ENCODE measurements around the gene SENP1.

The SENP1 gene

GRCh38 chr12:48080285-48080684 is 25.6 kb downstream of the SENP1 start:
- H3K27me3 ChIP-seq (ENCODE audit: control insufficient read depth, insufficient read depth, low read length), result no peaks in the 10 kb centered on the region
- no peak overlapping the region for H3K9ac ChIP-seq (ENCODE audit: low read length)
- no peak overlapping the region for H3K27ac ChIP-seq (ENCODE audit: low read depth, low read length)
- peaks cover 37% of the 10 kb centered on the region for H3K36me3 ChIP-seq (ENCODE audit: control insufficient read depth, insufficient read depth, low read length)
- H3K4me1 ChIP-seq (ENCODE audit: control insufficient read depth, insufficient read depth, low read length), result no peaks in the 10 kb centered on the region
- H3K9me3 ChIP-seq (ENCODE audit: control insufficient read depth, insufficient read depth, low read depth, low read length), result no peaks in the 10 kb centered on the region
- no peak overlapping the region for H3K4me3 ChIP-seq (ENCODE audit: low read depth, low read length)

- H3K4me1 ChIP-seq (ENCODE audit: control insufficient read depth, insufficient read depth, low read length), result no peaks in the 10 kb centered on the region
- no peak overlapping the region for H3K4me3 ChIP-seq (ENCODE audit: low read depth, low read length)
- peaks cover 40% of the 10 kb centered on the region for H3K36me3 ChIP-seq (ENCODE audit: control insufficient read depth, insufficient read depth, low read length)
- no peaks in the 10 kb centered on the region for H3K27me3 ChIP-seq (ENCODE audit: control insufficient read depth, insufficient read depth, low read length)
- H3K9me3 ChIP-seq (ENCODE audit: control insufficient read depth, insufficient read depth, low read depth, low read length), result no peaks in the 10 kb centered on the region
- H3K9ac ChIP-seq (ENCODE audit: low read length), result no peak overlapping the region
- no peak overlapping the region for H3K27ac ChIP-seq (ENCODE audit: low read depth, low read length)
Observed at GRCh38 chr12:48078901-48079300, 27.0 kb downstream of the SENP1 start.

GRCh38 chr12:48077111-48077510 is 28.8 kb downstream of the SENP1 start:
- Histone ChIP-seq H3K27ac (ENCODE audit: low read depth, low read length) (no peak overlapping the region), H3K36me3 (ENCODE audit: control insufficient read depth, insufficient read depth, low read length) (peaks cover 42% of the 10 kb centered on the region), H3K27me3 (ENCODE audit: control insufficient read depth, insufficient read depth, low read length) (no peaks in the 10 kb centered on the region), H3K4me3 (ENCODE audit: low read depth, low read length) (no peak overlapping the region), H3K9me3 (ENCODE audit: control insufficient read depth, insufficient read depth, low read depth, low read length) (no peaks in the 10 kb centered on the region), H3K4me1 (ENCODE audit: control insufficient read depth, insufficient read depth, low read length) (no peaks in the 10 kb centered on the region), H3K9ac (ENCODE audit: low read length) (no peak overlapping the region)

- H3K9ac ChIP-seq (ENCODE audit: low read length), result no peak overlapping the region
- H3K27ac ChIP-seq (ENCODE audit: low read depth, low read length), result no peak overlapping the region
- no peaks in the 10 kb centered on the region for H3K4me1 ChIP-seq (ENCODE audit: control insufficient read depth, insufficient read depth, low read length)
- no peaks in the 10 kb centered on the region for H3K27me3 ChIP-seq (ENCODE audit: control insufficient read depth, insufficient read depth, low read length)
- H3K9me3 ChIP-seq (ENCODE audit: control insufficient read depth, insufficient read depth, low read depth, low read length), result no peaks in the 10 kb centered on the region
- peaks cover 45% of the 10 kb centered on the region for H3K36me3 ChIP-seq (ENCODE audit: control insufficient read depth, insufficient read depth, low read length)
- no peak overlapping the region for H3K4me3 ChIP-seq (ENCODE audit: low read depth, low read length)
Observed at GRCh38 chr12:48075832-48076231, 30.0 kb downstream of the SENP1 start.

DNA sequence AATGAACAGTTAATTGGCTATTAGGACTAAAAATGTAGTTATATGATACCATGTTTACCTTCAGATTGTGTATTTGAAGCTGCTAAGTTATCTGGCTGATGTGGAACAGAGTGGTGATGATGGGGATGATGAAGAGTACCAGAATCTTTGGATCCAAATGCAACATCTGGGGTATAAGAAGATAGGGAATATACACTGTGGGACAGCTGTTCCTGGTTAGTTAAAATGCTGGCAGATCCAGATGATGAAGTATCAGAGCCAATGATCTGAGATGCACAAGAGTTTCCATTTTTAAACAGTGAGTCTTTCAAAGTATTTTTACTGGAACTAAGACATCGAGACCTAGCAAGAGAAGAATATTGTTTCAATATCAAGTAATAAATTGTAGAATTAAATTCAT is 31.6 kb downstream of the SENP1 start:
- H3K9ac ChIP-seq (ENCODE audit: low read length), result no peak overlapping the region
- no peaks in the 10 kb centered on the region for H3K9me3 ChIP-seq (ENCODE audit: control insufficient read depth, insufficient read depth, low read depth, low read length)
- H3K4me3 ChIP-seq (ENCODE audit: low read depth, low read length), result no peak overlapping the region
- no peaks in the 10 kb centered on the region for H3K27me3 ChIP-seq (ENCODE audit: control insufficient read depth, insufficient read depth, low read length)
- H3K36me3 ChIP-seq (ENCODE audit: control insufficient read depth, insufficient read depth, low read length), result peaks cover 51% of the 10 kb centered on the region
- no peak overlapping the region for H3K27ac ChIP-seq (ENCODE audit: low read depth, low read length)
- H3K4me1 ChIP-seq (ENCODE audit: control insufficient read depth, insufficient read depth, low read length), result no peaks in the 10 kb centered on the region

- no peak overlapping the region for H3K4me3 ChIP-seq (ENCODE audit: low read depth, low read length)
- no peaks in the 10 kb centered on the region for H3K9me3 ChIP-seq (ENCODE audit: control insufficient read depth, insufficient read depth, low read depth, low read length)
- H3K27me3 ChIP-seq (ENCODE audit: control insufficient read depth, insufficient read depth, low read length), result no peaks in the 10 kb centered on the region
- H3K27ac ChIP-seq (ENCODE audit: low read depth, low read length), result no peak overlapping the region
- H3K4me1 ChIP-seq (ENCODE audit: control insufficient read depth, insufficient read depth, low read length), result no peaks in the 10 kb centered on the region
- H3K36me3 ChIP-seq (ENCODE audit: control insufficient read depth, insufficient read depth, low read length), result peaks cover 54% of the 10 kb centered on the region
- H3K9ac ChIP-seq (ENCODE audit: low read length), result no peak overlapping the region
Observed at GRCh38 chr12:48072266-48072665, 33.6 kb downstream of the SENP1 start.

GRCh38 chr12:48071808-48072207 is 34.1 kb downstream of the SENP1 start:
- Histone ChIP-seq H3K4me3 (ENCODE audit: low read depth, low read length) (no peak overlapping the region), H3K9ac (ENCODE audit: low read length) (no peak overlapping the region), H3K27me3 (ENCODE audit: control insufficient read depth, insufficient read depth, low read length) (no peaks in the 10 kb centered on the region), H3K27ac (ENCODE audit: low read depth, low read length) (no peak overlapping the region), H3K36me3 (ENCODE audit: control insufficient read depth, insufficient read depth, low read length) (peaks cover 58% of the 10 kb centered on the region), H3K9me3 (ENCODE audit: control insufficient read depth, insufficient read depth, low read depth, low read length) (no peaks in the 10 kb centered on the region), H3K4me1 (ENCODE audit: control insufficient read depth, insufficient read depth, low read length) (no peaks in the 10 kb centered on the region)

GRCh38 chr12:48070731-48071130 is 35.1 kb downstream of the SENP1 start:
- no peak overlapping the region for H3K4me3 ChIP-seq (ENCODE audit: low read depth, low read length)
- H3K9me3 ChIP-seq (ENCODE audit: control insufficient read depth, insufficient read depth, low read depth, low read length), result no peaks in the 10 kb centered on the region
- H3K27ac ChIP-seq (ENCODE audit: low read depth, low read length), result no peak overlapping the region
- no peak overlapping the region for H3K9ac ChIP-seq (ENCODE audit: low read length)
- H3K27me3 ChIP-seq (ENCODE audit: control insufficient read depth, insufficient read depth, low read length), result no peaks in the 10 kb centered on the region
- no peaks in the 10 kb centered on the region for H3K4me1 ChIP-seq (ENCODE audit: control insufficient read depth, insufficient read depth, low read length)
- peaks cover 64% of the 10 kb centered on the region for H3K36me3 ChIP-seq (ENCODE audit: control insufficient read depth, insufficient read depth, low read length)

DNA sequence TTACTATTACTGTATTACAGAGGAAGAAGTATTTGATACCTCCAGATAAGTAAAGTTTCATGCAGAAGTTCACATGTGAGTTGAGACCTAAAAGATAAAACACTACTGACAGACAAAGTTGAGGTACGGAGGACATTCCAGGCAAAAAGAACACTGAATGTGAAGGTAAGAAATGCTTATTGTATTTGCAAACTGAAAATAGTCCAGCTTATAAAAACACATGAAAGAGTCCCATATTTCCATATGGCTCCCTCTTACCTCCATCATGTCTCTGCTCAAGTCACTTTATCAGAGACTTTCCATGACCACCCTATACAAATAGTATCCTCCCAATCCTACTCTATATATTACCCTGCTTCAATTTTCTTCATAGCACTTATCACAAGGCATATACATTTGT is 35.8 kb downstream of the SENP1 start:
- H3K9me3 ChIP-seq (ENCODE audit: control insufficient read depth, insufficient read depth, low read depth, low read length), result no peaks in the 10 kb centered on the region
- peaks cover 71% of the 10 kb centered on the region for H3K36me3 ChIP-seq (ENCODE audit: control insufficient read depth, insufficient read depth, low read length)
- no peak overlapping the region for H3K27ac ChIP-seq (ENCODE audit: low read depth, low read length)

DNA sequence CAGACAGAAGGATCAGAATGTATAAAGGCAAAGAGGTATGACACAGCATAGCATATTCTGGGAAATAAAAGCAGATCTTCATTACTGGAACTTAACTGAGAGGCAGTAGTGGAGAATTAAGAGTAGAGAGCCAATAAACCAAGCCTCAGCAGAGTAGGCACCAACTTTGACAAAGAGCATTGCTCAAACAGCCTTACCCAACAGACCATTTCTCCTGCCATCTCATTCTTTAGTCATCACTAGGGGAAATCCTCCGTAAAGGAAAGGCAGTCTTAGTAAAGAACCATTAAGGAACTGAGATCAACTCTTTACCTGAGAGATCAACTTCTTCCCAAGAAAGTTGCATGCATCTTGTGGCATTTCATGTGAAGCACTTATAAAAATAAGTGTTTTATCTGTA is 36.6 kb downstream of the SENP1 start:
- Histone ChIP-seq H3K36me3 (ENCODE audit: control insufficient read depth, insufficient read depth, low read length) (peaks cover 72% of the 10 kb centered on the region), H3K4me3 (ENCODE audit: low read depth, low read length) (no peak overlapping the region), H3K27me3 (ENCODE audit: control insufficient read depth, insufficient read depth, low read length) (no peaks in the 10 kb centered on the region), H3K9me3 (ENCODE audit: control insufficient read depth, insufficient read depth, low read depth, low read length) (no peaks in the 10 kb centered on the region), H3K9ac (ENCODE audit: low read length) (no peak overlapping the region), H3K27ac (ENCODE audit: low read depth, low read length) (no peak overlapping the region), H3K4me1 (ENCODE audit: control insufficient read depth, insufficient read depth, low read length) (no peaks in the 10 kb centered on the region)

More for the DNA sequence above, 35.8 kb downstream of the SENP1 start:
- Histone ChIP-seq H3K4me1 (ENCODE audit: control insufficient read depth, insufficient read depth, low read length) (no peaks in the 10 kb centered on the region), H3K27me3 (ENCODE audit: control insufficient read depth, insufficient read depth, low read length) (no peaks in the 10 kb centered on the region), H3K4me3 (ENCODE audit: low read depth, low read length) (no peak overlapping the region), H3K9ac (ENCODE audit: low read length) (no peak overlapping the region)

- Histone ChIP-seq H3K27ac (ENCODE audit: low read depth, low read length) (no peak overlapping the region), H3K36me3 (ENCODE audit: control insufficient read depth, insufficient read depth, low read length) (peaks cover 72% of the 10 kb centered on the region), H3K4me3 (ENCODE audit: low read depth, low read length) (no peak overlapping the region), H3K9ac (ENCODE audit: low read length) (no peak overlapping the region), H3K27me3 (ENCODE audit: control insufficient read depth, insufficient read depth, low read length) (no peaks in the 10 kb centered on the region), H3K9me3 (ENCODE audit: control insufficient read depth, insufficient read depth, low read depth, low read length) (no peaks in the 10 kb centered on the region), H3K4me1 (ENCODE audit: control insufficient read depth, insufficient read depth, low read length) (no peaks in the 10 kb centered on the region)
Observed at GRCh38 chr12:48068457-48068856, 37.4 kb downstream of the SENP1 start.

Data from HUES6 (cell line).